Measurements from ENCODE around the gene ITGB2. TPM values are rescaled to one million over a fixed set of nuclear protein-coding genes. Genes with fewer than 3 reads are reported as not detected.

ITGB2 gene
- total RNA-seq, 1 donor from 2014 or later = 370 TPM

DNA sequence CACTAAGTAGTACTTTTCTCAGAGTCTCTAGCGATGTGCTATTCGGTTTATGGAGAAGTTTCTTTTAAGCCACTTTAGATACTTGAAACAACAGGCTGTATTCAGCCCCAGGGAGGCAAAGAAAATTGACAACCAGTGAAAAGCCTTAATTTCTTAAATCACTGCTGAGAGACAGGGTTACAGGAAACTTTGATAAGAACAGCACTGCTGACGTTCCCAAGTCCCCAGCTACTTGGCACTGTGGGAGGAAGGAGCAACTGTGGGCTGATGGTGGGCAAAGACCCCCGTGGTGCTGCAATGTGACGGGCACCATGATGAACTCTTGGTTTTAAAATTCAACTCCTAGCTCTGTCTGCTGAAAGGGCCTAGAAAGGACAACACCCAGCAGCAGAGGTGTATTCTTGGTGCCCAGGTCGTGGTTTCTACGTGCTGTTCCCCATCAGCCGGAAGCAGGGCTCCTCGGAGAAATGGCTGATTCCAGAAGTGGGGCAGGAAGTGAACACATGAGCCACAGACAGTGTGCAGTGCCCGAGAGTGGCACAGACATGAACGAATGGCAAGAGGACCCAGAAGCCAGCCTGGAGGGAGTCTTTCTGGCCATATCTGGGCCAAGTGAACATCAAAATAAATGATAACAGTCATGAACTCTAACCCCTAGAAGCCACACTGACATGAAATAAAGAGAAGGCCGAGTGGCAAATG is 52.5 kb downstream of the ITGB2 start:
- Histone ChIP-seq H3K27ac (peak overlapping the region; percentile 97), H3K4me1 (peaks cover 69% of the 10 kb centered on the region), H3K9me3 (no peaks in the 10 kb centered on the region), H3K4me3 (no peak overlapping the region), H3K27me3 (no peaks in the 10 kb centered on the region), H3K36me3 (peaks cover 32% of the 10 kb centered on the region)
- ATAC-seq (no peak), DNase-seq (peak; percentile 40)
- TF ChIP-seq, protein P1, sequence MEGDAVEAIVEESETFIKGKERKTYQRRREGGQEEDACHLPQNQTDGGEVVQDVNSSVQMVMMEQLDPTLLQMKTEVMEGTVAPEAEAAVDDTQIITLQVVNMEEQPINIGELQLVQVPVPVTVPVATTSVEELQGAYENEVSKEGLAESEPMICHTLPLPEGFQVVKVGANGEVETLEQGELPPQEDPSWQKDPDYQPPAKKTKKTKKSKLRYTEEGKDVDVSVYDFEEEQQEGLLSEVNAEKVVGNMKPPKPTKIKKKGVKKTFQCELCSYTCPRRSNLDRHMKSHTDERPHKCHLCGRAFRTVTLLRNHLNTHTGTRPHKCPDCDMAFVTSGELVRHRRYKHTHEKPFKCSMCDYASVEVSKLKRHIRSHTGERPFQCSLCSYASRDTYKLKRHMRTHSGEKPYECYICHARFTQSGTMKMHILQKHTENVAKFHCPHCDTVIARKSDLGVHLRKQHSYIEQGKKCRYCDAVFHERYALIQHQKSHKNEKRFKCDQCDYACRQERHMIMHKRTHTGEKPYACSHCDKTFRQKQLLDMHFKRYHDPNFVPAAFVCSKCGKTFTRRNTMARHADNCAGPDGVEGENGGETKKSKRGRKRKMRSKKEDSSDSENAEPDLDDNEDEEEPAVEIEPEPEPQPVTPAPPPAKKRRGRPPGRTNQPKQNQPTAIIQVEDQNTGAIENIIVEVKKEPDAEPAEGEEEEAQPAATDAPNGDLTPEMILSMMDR (IDR thresholded peaks at IDR 0.05) = no peak
- intact Hi-C loops (cut with DNase I) = no loop called here

DNA sequence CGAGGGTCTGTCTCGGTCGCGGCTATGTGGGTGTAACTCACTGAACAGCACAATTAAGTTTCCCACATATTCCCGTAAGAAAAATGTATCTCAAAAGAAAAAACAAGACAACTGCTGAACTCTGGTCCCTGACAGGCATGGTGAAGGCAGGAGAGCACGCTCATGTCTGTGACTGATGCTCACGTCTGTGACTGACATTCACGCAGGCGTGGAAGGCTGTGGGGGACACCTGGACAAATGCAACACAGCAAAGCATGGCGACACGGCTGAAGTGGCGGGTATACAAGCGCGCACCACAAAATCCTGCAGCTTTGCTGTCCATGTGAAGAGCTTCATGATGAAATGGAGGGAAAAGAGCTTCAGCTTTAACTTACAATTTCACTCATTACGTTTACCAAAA is 53.2 kb downstream of the ITGB2 start:
- Histone ChIP-seq H3K4me3 (no peak overlapping the region), H3K4me1 (peaks cover 69% of the 10 kb centered on the region), H3K27ac (no peak overlapping the region), H3K9me3 (no peaks in the 10 kb centered on the region), H3K36me3 (peaks cover 36% of the 10 kb centered on the region), H3K27me3 (no peaks in the 10 kb centered on the region)
- TF ChIP-seq, protein P1 (IDR thresholded peaks at IDR 0.05) = no peak
- intact Hi-C loops (cut with DNase I) = no loop called here
- DNase-seq = peak; percentile 42
- no peak for ATAC-seq

DNA sequence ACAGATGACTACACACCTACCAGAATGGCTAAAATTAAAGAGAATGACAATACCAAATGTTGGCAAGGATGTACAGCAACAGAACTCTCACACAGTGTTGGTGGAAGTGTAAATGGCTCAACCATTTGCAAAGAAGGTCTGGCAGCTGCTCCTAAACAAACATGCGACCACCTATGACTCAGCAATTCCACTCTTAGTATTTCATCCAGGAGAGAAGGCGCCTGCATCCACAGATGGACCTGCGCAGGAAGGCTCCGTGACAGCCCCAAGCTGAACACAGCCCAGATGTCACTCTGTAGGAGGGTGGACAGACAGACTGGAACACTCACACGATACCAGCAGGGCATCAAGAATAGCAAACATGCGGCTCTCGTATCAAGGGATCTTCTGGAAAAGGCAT is 53.9 kb downstream of the ITGB2 start:
- intact Hi-C loops (cut with DNase I) = no loop called here
- peak; percentile 27 for DNase-seq
- no peak overlapping the region for H3K4me3 ChIP-seq
- TF ChIP-seq, protein P1 (IDR thresholded peaks at IDR 0.05) = no peak
- H3K36me3 ChIP-seq = peaks cover 43% of the 10 kb centered on the region
- no peaks in the 10 kb centered on the region for H3K27me3 ChIP-seq
- H3K4me1 ChIP-seq = peaks cover 65% of the 10 kb centered on the region
- no peak for ATAC-seq
- no peak overlapping the region for H3K27ac ChIP-seq
- no peaks in the 10 kb centered on the region for H3K9me3 ChIP-seq

DNA sequence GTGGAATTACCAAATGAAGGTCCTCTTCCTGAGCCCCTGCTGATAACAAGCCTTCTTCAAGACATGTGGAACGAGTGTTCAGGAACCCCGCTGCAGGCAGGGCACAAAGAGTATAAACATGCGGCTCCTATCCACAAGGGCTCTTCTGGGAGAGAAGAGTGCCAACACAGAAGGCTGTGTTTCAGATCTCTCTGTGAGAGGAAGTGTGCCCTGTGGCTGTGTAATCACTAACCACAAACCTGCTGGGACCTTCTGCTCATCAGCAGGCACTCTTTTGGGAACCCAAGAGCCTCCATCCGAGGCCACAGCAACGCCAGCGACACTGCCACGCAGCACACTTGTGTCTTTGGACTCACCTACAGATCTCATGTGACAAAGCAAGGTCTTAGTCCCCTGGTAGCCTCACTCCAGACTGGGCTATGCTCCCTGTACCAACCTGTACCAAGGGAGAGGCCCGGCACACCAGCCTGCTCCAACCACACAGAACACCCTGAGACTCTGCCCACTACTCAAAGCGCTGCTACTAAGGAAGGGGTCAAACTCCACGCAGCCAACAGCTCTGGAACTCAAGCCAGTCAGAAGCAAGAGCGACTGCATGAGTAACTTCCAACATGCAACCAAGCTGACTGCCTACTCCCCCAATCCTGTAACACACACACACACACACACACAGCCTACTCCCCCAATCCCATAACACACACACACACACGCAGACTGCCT is 55.0 kb downstream of the ITGB2 start:
- peaks cover 54% of the 10 kb centered on the region for H3K4me1 ChIP-seq
- H3K9me3 ChIP-seq = no peaks in the 10 kb centered on the region
- intact Hi-C loops (cut with DNase I) = no loop called here
- ATAC-seq (peak; percentile 83), DNase-seq (peak; percentile 67)
- H3K4me3 ChIP-seq = no peak overlapping the region
- TF ChIP-seq, protein P1 (IDR thresholded peaks at IDR 0.05) = no peak
- no peaks in the 10 kb centered on the region for H3K27me3 ChIP-seq
- H3K27ac ChIP-seq = peak overlapping the region; percentile 37
- H3K36me3 ChIP-seq = peaks cover 48% of the 10 kb centered on the region

DNA sequence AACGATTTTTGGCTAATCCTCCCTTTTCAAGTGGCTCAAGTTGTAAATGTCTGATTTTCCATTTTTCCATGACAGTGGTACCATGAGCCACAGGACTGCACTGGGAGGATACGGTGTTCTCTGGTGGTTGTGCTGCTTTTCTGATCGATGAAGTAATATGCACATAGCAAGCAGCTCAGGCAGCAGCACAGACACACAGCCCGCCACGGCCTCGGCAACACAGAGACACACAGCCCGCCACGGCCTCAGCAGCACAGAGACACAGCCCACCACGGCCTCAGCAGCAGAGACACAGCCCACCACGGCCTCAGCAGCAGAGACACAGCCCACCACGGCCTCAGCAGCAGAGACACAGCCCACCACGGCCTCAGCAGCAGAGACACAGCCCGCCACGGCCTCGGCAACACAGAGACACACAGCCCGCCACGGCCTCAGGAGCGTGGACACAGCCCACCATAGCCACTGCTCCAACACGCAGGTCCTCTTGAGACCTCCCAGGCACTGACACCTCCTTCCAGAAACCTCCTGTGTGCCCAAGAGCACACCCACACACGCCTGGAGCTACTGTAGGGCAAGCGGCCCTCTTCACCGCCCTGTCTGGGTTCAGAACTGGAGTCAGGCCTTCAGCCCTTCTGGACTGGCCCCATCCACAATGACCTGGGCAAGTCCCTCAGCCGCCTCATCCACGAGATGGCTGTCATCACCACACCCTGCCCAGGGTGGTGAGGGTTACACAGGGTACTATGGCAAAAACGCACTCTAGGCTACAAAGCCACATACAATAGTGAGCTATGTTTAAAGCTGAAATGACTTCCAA is 57.6 kb downstream of the ITGB2 start:
- Histone ChIP-seq H3K4me3 (no peak overlapping the region), H3K4me1 (peaks cover 32% of the 10 kb centered on the region), H3K27ac (no peak overlapping the region), H3K9me3 (no peaks in the 10 kb centered on the region), H3K36me3 (peaks cover 73% of the 10 kb centered on the region), H3K27me3 (no peaks in the 10 kb centered on the region)
- peak; percentile 46 for DNase-seq
- ATAC-seq = no peak
- intact Hi-C loops (cut with DNase I) = no loop called here
- TF ChIP-seq, protein P1 (IDR thresholded peaks at IDR 0.05) = no peak
